Stimulated activated CD8-positive, alpha-beta memory T cell treated with anti-CD3 and anti-CD28 coated beads, Interleukin-4, amount 100 ng/mL, for 1 hour (primary cell): ENCODE data around the gene C19orf47.
"Not testable (repeated sequence)": the region's sequence is repeated elsewhere in the genome, so short reads cannot be mapped to it uniquely, and the experiment has no call there.

Experiments used
- DNase-seq, 2 donors: peaks; one replicate each; pipeline ENCODE4 v3.0.0-alpha.2; 2020; ENCODE audit warnings: low read depth in 2 of 2, low spot score in 1 of 2

C19orf47 gene

DNA sequence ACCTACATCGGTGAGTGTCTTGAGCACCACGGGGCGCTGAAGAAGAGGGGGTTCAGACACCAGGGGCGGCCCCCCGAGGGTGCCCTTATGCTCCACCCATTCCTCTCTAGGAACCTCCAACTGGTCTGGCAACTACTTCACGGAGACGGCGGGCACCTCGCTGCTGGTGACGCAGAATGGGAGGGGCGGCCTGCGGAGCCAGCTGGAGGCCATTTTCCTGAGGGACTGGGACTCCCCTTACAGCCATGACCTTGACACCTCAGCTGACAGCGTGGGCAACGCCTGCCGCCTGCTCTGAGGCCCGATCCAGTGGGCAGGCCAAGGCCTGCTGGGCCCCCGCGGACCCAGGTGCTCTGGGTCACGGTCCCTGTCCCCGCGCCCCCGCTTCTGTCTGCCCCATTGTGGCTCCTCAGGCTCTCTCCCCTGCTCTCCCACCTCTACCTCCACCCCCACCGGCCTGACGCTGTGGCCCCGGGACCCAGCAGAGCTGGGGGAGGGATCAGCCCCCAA lies 29.7 kb upstream of the C19orf47 start:
- DNase-seq, result no peak

DNA sequence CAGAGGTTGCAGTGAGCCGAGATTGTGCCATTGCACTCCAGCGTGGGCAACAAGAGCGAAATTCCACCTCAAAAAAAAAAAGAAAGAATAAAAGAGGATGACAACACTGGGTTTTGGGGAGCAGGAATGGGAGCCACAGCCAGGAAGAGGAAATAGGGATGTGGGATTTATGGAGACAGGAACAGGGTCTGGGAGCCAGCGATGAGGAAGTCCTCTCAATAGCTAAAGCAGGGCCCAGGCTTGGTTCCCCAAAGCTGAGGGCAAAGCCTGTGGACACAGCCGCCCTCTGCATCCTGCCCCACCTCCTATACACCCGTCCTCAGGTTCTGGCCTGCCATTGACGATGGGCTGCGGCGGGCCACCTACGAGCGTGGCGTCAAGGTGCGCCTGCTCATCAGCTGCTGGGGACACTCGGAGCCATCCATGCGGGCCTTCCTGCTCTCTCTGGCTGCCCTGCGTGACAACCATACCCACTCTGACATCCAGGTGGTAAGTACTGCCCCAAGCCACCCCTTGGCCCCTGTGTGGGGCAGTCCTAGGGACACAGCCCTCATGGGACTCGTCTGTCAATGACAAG lies 28.2 kb upstream of the C19orf47 start:
- no peak for DNase-seq

DNA sequence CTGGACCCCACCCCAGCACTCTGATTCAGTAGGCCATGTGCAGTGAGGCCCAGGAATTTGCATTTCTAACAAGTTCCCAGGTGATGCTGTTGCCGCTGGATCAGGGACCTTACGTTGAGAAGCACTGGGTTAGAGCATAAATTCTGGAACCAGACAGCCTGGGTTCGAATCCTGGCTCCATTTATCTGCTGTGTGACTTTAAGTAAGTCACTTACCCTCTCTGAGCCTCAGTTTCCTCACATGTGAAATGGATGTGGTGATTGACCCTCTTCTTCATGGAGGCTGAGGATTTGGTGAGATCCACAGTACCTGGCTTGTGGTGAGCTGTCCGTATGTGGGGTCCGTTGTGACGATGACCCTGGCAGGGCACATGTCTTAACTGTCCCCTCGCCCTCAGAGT lies 25.9 kb upstream of the C19orf47 start:
- DNase-seq, result no peak

DNA sequence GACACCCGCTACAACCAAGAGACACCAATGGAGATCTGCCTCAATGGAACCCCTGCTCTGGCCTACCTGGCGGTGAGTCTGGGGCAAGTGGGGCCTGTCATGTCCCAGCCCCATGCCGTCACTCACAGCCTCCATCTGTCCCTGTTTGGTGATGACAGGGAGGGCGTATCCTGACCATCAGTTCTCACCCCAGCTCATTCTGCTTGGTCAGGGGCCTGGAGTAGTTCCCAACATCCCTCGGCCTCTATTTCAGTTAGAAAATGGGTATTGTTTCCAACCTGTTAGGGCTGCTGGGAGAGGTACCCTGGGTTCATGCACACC lies 23.6 kb upstream of the C19orf47 start:
- no peak for DNase-seq

DNA sequence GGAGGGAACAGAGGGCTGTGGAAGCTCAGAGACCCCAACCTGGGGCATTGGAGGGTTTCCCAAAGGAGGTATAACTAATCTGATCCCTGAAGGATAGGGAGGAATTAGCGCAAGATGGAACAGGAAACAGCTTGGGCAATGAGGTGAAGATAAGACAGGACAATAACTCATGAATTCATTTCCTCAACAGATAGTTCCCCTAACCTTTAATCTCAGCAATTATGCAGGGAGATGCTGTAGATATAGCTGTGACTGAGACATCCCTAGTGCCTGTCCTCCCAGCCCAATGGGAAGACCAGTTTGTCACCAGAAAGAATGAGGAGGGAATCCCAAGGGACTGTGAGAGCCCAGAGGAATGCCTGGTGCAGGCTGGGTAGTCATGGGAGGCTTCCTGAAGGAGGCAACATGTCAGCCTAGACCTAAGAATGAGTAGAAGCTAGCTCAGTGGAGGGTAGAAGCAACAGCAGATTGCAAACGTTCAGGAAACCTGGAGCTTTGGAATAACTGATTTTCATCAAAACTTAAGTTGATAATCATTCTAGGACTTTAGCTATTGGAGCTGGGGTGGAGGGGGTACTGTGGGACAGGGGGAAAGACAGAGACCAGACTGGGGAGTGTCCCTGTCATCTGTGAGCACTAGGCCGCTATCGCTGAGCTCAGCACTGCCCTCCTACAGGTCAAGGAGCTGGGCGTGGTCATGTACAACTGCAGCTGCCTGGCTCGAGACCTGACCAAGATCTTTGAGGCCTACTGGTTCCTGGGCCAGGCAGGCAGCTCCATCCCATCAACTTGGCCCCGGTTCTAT lies 23.0 kb upstream of the C19orf47 start:
- DNase-seq, result no peak

DNA sequence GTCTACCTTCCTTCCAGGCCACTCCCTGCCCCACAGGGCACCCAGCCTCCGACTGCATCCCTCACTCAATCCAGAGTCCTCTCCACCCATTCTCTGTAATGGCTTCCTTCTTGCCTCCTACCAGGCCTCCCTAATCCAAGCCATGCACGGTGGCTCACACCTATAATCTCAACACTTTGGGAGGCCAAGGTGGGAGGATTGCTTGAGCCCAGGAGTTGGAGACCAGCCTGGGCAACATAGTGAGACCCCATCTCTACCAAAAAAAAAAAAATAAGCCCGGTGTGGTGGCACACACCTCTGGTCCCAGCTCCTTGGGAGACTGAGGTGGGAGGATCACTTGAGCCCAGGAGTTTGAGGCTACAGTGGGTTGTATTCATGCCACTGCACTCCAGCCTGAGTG lies 22.1 kb upstream of the C19orf47 start:
- not testable (repeated sequence) for DNase-seq

DNA sequence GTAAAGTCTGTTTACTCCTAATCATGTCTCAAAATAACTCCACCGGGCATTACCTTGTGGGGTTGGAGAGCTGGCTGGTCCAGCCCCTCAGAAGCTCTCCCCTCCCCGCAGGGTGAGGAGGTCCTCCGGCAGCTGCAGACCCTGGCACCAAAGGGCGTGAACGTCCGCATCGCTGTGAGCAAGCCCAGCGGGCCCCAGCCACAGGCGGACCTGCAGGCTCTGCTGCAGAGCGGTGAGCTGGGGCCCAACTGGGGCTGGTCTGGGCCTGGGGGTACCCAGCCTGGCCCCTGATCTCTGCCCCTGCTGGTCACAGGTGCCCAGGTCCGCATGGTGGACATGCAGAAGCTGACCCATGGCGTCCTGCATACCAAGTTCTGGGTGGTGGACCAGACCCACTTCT lies 21.6 kb upstream of the C19orf47 start:
- no peak for DNase-seq

DNA sequence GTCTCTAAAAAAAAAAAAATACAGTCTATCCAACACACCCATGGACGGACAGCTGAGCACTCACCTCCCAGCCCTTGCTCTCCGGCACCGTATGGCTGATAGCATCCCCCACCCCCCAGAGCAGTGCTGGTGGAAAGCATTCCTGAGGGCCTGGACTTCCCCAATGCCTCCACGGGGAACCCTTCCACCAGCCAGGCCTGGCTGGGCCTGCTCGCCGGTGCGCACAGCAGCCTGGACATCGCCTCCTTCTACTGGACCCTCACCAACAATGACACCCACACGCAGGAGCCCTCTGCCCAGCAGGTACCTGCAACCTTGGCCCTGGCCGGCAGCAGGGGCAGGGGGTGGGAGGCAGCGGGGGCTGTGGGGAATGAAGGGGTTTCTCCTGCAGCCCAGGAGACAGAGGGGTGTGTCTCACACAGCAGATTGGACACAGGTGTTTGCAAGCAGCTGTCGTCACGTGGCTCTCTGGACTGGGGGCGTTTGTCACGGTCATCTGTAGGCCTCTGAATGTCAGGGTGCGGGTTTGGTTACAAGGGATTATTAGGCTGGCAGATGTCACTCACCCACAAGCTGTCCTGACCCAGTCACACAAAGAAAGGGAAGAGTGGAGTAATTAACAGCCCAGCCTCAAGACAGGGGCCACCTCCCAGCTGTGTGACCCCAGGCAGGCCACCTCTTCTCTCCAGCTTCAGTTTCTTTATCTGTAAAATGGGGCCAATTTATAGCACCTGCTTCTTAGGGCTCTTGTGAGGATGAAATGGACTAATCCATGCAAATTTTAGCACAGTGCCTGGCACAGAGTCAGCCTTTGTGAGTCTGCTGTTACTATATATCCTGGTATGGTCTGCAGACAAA lies 19.6 kb upstream of the C19orf47 start:
- no peak for DNase-seq

DNA sequence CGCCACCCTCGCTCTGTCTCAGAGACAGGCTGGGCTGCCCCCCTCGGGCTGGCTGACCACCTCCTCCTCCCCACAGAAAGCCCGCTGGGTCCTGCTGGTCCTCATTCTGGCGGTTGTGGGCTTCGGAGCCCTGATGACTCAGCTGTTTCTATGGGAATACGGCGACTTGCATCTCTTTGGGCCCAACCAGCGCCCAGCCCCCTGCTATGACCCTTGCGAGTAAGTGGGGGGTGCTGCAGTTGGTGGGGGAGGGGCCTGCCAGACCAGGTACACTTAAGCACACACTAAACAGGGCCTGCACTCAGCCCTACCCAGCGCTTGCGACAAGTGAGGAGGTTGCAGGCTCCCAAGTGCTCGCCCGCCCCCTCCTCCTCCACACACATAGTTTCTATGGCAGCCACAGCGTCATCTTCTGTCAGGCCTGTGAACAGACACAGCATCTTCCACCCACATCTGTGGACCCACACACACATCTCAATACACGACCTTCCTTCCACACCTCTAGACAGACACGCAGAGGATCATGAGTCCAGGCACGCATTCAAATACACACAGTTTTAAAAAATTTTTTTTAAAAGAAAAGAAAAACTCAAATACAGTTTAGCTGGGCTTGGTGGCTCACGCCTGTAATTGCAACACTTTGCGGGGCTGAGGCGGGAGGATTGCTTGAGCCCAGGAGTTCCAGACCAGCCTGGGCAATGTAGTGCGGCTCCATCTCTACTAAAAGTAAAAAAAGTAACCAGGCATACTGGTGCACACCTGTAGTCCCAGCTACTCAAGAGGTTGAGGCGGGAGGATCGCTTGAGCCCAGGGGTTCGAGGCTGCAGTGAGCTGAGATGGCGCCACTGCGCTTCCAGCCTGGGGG lies 18.7 kb upstream of the C19orf47 start:
- DNase-seq, result no peak

DNA sequence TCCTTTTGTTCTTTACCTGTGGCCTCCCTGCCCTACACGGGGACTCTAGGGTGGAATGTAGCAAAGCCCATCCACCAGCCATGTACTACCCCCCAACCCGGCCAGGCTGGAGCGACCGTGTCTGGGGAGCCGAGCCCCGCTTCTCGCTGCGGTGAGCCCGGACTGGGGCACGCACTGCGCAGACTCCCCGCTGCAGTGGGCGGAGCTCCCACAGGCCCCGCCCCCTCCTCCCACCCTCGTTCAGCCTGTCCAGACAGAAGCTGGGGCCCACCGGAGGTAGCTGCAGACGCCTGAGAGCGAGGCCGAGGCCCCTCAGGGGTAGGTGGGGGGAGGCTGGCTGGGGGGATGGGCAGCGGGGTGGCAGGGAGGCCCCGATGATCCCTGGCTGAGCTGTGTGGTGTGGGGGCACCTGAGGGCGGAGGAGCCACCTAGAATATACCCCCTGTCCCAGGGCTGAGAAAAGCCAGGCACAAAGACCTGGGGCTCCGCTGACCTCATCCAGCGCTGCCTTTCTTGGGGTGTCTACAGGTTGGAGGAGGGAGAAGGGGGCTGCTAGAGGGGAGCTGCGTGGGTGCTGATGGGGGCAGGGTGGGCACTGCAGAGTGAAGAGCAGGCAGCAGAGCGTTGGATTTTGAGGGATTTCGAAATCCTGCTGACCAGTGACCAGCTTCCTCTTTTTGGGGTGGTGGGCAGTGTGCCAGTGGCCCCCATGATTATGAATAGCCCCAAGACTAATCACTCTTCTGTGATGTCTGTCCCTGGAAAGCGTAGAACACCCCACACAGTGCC lies 17.6 kb upstream of the C19orf47 start:
- no peak for DNase-seq

DNA sequence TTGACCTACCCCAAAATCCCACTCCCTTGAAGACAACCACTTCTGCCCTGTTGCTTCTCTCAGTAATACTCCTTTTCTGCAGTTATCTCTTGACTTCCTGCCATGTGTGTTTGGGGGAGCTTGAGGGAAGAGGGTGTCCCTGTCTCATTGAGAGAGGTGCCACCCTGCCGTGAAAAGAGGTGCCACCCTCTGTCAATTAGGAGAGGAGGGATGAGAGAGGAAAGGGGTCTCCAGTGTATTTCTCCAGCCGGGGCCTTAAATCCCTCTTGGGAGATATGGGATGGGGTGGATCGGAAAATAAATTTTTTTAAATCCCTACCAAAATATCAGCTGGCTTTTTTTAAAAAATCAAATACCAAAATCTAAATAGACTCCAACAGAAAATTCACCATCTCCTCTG lies 16.8 kb upstream of the C19orf47 start:
- no peak for DNase-seq

DNA sequence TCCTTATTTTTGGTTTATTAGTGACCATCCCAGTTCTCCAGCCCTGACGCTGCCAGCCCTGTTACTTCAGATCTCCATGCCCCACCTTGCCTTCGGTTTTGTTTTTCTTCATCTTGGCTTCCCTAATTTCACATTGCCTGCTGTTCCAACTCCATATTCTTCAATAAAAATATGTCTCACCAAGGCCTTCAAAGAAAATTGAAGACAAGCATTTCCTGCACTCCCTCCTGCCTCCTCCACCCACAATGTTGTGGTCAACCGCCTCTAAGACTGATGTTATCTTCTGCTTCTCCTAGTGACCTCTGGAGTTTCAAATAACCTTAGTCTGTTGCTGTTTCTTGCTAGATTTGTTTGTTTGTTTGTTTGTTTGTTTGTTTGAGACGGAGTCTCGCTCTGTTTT lies 14.9 kb upstream of the C19orf47 start:
- DNase-seq, result no peak

DNA sequence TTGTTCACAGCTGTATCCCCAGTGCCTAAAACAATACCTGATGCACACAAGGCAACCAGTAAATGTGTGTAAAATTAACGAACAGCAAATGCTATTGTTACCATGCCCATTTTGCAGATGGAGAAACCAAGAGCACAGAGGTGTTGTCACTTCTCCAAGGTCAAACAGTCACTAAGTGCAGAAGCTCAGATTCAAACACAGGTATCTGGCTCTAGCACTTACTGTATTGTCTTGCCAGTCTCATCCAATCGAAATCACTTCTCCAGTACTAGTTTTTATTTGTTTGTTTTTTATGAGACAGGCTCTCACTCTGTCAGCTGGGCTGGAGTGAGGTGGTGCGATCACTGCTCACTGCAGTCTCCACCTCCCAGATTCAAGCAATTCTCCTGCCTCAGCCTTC lies 14.0 kb upstream of the C19orf47 start:
- DNase-seq, result no peak

DNA sequence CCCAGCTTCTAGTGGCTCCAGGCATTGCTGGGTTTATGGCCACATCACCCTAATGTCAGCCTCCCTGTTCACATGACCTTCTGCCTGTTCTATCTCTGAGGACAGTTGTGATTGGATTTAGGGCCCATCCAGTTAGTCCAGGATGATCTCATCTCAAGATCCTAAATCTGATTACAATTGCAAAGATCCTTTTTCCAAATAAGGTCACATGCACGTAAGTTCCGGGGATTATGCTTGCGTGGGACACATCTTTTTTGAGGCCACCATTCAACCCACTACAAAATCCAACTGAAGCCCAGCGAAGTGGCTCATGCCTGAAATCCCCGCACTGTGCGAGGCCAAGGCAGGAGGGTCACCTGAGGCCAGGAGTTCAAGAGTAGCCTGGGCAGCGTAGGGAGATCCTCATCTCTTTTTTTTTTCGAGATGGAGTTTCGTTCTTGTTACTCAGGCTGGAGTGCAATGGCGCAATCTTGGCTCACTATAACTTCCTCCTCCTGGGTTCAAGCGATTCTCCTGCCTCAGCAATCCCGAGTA lies 12.6 kb upstream of the C19orf47 start:
- DNase-seq, result no peak

DNA sequence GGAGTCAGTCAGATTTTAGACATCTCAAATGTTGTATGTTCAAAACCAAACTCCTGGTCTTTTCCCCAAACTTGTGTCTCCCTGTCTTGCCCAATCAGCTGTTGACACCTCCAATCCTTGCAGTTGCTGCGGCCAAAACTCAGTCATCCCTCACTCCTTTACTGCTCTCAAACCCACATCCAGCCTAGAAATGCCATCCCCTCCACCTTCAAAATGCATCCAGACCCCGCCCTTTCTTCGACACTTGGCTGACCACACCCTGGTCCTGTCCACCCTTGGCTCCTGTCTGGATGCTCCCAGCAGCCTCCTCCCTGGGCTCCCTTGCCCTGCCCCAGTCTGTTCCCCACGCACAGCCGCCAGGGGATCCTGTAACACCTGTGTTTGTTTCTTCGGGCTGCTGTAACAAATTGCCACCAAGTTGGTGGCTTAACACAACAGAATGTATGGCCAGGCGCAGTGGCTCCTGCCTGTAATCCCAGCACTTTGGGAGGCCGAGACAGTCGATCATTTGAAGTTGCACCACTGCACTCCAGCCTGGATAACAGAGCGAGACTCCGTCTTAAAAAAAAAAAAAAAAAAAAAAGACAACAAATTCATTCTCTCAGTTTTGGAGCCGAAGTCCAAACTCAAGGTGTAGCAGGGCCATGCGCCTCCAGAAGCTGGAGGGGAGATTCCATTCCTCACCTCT lies 12.0 kb upstream of the C19orf47 start:
- no peak for DNase-seq

DNA sequence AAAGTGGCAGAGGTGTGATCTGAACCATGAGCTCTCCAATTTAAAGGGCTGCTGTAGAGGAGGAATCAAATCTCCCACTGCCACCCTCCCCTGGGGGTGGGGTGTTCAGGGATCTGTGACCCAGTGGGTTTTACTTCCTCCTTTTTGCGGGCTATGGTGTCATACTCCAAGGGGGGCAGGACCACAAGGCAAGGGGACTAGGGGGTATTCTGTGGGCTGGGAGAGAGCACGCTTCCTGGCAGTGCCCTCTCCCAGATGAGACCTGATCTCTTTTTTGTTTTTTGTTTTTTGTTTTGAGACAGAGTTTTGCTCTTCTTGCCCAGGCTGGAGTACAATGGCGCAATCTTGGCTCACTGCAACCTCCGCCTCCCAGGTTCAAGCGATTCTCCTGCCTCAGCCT lies 10.6 kb upstream of the C19orf47 start:
- no peak for DNase-seq

DNA sequence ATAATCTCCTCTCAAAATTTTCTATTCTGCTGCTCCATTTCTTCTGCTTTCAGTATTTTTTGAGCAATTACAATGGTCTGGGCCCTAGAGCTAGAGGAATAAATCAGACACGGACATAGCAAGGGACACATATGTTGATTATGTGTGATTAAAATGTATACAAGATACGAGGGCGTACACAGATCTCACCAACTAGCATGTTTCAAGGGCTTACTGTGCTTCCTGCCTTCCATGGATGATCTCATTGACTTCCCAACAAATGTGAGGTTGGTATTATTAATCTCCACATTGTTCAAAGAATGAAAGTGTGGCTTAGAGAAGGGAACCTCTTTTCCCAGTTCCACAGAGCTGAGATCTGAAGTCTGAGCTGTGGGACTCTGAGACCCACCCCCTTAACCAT lies 9.4 kb upstream of the C19orf47 start:
- no peak for DNase-seq

DNA sequence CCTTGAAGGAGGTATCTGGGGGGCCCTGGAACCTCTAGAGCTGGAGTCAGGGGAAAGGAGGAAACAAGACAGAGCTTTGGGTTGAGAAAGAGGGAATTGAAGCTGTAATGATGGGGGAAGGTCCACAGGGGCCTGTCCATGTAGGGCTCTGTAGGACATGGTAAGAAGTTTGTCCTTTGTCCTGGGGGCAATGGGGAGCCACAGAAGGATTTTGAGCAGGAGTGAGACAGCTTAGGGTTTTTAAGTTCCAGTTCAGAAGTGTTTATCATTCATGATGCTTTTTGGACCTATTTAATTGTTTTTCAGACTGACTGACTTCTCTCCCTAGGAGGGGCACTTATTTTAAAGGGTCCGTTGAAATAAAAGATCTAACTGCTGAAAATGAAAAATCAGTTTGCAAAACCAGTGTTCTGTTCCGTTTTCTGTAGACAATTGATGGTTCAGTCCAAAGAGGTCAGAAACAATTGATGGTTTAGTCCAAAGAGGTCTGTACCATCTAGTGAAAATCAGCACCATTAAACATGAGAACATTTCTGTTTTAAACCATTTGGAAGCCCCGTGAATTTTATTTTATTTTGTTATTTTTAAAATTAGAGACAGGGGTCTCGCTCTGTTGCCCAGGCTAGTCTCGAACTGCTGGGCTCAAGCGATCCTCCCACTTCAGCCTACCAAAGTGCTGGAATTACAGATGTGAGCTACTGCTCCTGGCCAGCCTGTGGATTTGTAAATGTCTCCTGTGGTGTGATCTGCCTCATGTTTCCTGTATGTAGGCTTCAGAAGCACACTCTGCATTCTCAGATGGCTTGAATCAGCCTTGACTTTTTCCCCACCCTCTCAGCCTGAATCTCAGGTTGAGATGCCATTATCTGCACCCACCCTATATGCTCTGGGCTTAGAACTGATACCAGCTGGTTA lies 8.7 kb upstream of the C19orf47 start:
- DNase-seq, result no peak
